ENCODE data around the gene CNTNAP5. TPM values are rescaled to one million over a fixed set of nuclear protein-coding genes. Genes with fewer than 3 reads are reported as not detected.

CNTNAP5 gene
- total RNA-seq, 1 experiment from 2014 or later: not detected

GRCh38 chr2:124933883-124934282 lies 908.8 kb downstream of the CNTNAP5 start:
- no peak for DNase-seq (ENCODE audit: extremely low read depth, low read depth)

GRCh38 chr2:124953921-124954320 lies 928.8 kb downstream of the CNTNAP5 start:
- DNase-seq (ENCODE audit: extremely low read depth, low read depth): no peak

GRCh38 chr2:124959581-124959980 lies 934.5 kb downstream of the CNTNAP5 start:
- no peak for DNase-seq (ENCODE audit: extremely low read depth, low read depth)

- no peak for DNase-seq (ENCODE audit: extremely low read depth, low read depth)
Measured at GRCh38 chr2:124961132-124961531, 936.0 kb downstream of the CNTNAP5 start.

Small RNAs within 50 kb of the gene (small RNA-seq; reads per million reads assigned to genes)
- gene AC019159.1 (0 reads per million in 2 experiments), gene MTND5P22 (0 reads per million in 2 experiments), gene RNA5SP102 (0 reads per million in 2 experiments)

Data from NCI-H460 (cell line).